Hepatocyte (in vitro differentiated cells): ENCODE data around the gene AMIGO3.

Experiments
- EZH2 ChIP-seq: fragments of 200-600 bp; sonication (generic); IDR thresholded peaks from 2 replicates; pipeline ENCODE4 v1.6.1; 2016; ENCODE audit warnings: antibody characterized with exemption, mild to moderate bottlenecking, borderline replicate concordance
- EZH2phosphoT487 ChIP-seq: fragments of 200-600 bp; sonication (generic); IDR thresholded peaks from one replicate; pipeline ENCODE4 v1.6.1; 2018; ENCODE audit warnings: antibody characterized with exemption, mild to moderate bottlenecking, low read depth, moderate library complexity; ENCODE audit not compliant: unreplicated experiment, severe bottlenecking
- TF ChIP-seq, protein P1 (sequence below): fragments of 200-600 bp; sonication (generic); IDR thresholded peaks from 2 replicates; pipeline ENCODE4 v1.5.1; 2016; ENCODE audit warnings: antibody characterized with exemption, mild to moderate bottlenecking; ENCODE audit not compliant: poor library complexity

GRCh38 chr3:49757197-49757596 is 37.7 kb upstream of the AMIGO3 start:
- TF ChIP-seq, protein P1, sequence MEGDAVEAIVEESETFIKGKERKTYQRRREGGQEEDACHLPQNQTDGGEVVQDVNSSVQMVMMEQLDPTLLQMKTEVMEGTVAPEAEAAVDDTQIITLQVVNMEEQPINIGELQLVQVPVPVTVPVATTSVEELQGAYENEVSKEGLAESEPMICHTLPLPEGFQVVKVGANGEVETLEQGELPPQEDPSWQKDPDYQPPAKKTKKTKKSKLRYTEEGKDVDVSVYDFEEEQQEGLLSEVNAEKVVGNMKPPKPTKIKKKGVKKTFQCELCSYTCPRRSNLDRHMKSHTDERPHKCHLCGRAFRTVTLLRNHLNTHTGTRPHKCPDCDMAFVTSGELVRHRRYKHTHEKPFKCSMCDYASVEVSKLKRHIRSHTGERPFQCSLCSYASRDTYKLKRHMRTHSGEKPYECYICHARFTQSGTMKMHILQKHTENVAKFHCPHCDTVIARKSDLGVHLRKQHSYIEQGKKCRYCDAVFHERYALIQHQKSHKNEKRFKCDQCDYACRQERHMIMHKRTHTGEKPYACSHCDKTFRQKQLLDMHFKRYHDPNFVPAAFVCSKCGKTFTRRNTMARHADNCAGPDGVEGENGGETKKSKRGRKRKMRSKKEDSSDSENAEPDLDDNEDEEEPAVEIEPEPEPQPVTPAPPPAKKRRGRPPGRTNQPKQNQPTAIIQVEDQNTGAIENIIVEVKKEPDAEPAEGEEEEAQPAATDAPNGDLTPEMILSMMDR: no peak
- TF ChIP-seq EZH2 (no peak), EZH2phosphoT487 (no peak)
